SJCRH30 (cell line): ENCODE measurements around the gene RASD2. TPM values are rescaled to one million over a fixed set of nuclear protein-coding genes. Genes with fewer than 3 reads are reported as not detected.

Experiments used
- DNase-seq, 2 experiments: peaks; one replicate each; pipeline ENCODE4 v3.0.0-alpha.2; 2015 to 2020
- H3K27ac ChIP-seq: fragments of 250-450 bp; sonication (Bioruptor Pico); 2 replicates; pipeline ENCODE4 v1.5.1; 2020; ENCODE audit warnings: mild to moderate bottlenecking, moderate library complexity
- H3K27me3 ChIP-seq: fragments of 250-450 bp; sonication (Bioruptor Pico); 2 replicates; pipeline ENCODE4 v1.5.1; 2020; ENCODE audit warnings: mild to moderate bottlenecking, moderate library complexity
- H3K36me3 ChIP-seq: fragments of 250-450 bp; sonication (Bioruptor Pico); 2 replicates; pipeline ENCODE4 v1.5.1; 2020; ENCODE audit warnings: mild to moderate bottlenecking, moderate library complexity
- H3K4me1 ChIP-seq: fragments of 250-450 bp; sonication (Bioruptor Pico); 2 replicates; pipeline ENCODE4 v1.5.1; 2020; ENCODE audit warnings: mild to moderate bottlenecking, moderate library complexity
- H3K4me3 ChIP-seq: fragments of 250-450 bp; sonication (Bioruptor Pico); 2 replicates; pipeline ENCODE4 v1.5.1; 2020; ENCODE audit warnings: mild to moderate bottlenecking, moderate library complexity
- H3K9me3 ChIP-seq: fragments of 250-450 bp; sonication (Bioruptor Pico); replicated peaks from 2 replicates; pipeline ENCODE4 v1.5.1; 2020; ENCODE audit warnings: mild to moderate bottlenecking, moderate library complexity
- total RNA-seq: library from RNA; depleted of rRNA; stranded (reverse); fragments of >200 nt; shearing (Covaris generic); gene quantifications from 2 replicates; pipeline ENCODE4 v1.2.3, GENCODE V29; 2014; rRNA removed

RASD2 gene
- total RNA-seq, 1 experiment from 2014 or later, result not detected

- Histone ChIP-seq H3K36me3 (no peaks in the 10 kb centered on the region), H3K4me1 (peaks cover 10% of the 10 kb centered on the region), H3K27ac (no peak overlapping the region), H3K4me3 (no peak overlapping the region), H3K9me3 (0 out of 2 replicates have a peak, but pooled peaks cover 2% of the 10 kb centered on the region), H3K27me3 (no peaks in the 10 kb centered on the region)
- no peak for DNase-seq
These were observed 60.5 kb downstream of the RASD2 start for GRCh38 chr22:35601013-35601580.

- DNase-seq, result no peak
- Histone ChIP-seq H3K27me3 (no peaks in the 10 kb centered on the region), H3K4me1 (peaks cover 10% of the 10 kb centered on the region), H3K9me3 (0 out of 2 replicates have a peak, but pooled peaks cover 2% of the 10 kb centered on the region), H3K27ac (no peak overlapping the region), H3K36me3 (no peaks in the 10 kb centered on the region), H3K4me3 (no peak overlapping the region)
These were observed 61.3 kb downstream of the RASD2 start for GRCh38 chr22:35601743-35602615.

Other genes with a start within 250 kb of the RASD2 start
- 16.2 and 19.8 TPM in 2 replicates for gene TOM1, start 240.9 kb upstream of the RASD2 start, total RNA-seq
- 4.6 and 5.1 TPM in 2 replicates for gene HMOX1, start 159.7 kb upstream of the RASD2 start, total RNA-seq
- gene MCM5, start 140.7 kb upstream of the RASD2 start, total RNA-seq, result 106 and 109 TPM in 2 replicates
- gene MB, start 76.5 kb downstream of the RASD2 start, total RNA-seq, result 4.4 and 6.3 TPM in 2 replicates
- 5.0 and 5.6 TPM in 2 replicates for gene APOL6, start 107.6 kb downstream of the RASD2 start, total RNA-seq
- gene APOL5, start 177.0 kb downstream of the RASD2 start, total RNA-seq, result not detected in 2 replicates